GM12874 (cell line): ENCODE data around the gene AFF2.

Experiments
- TF ChIP-seq, protein P1 (sequence below): IDR thresholded peaks from 2 replicates; pipeline ENCODE4 v1.5.1; 2011; ENCODE audit warnings: low read depth, mild to moderate bottlenecking, control low read depth, low read length, moderate library complexity; ENCODE audit not compliant: insufficient read depth

Gene AFF2

DNA sequence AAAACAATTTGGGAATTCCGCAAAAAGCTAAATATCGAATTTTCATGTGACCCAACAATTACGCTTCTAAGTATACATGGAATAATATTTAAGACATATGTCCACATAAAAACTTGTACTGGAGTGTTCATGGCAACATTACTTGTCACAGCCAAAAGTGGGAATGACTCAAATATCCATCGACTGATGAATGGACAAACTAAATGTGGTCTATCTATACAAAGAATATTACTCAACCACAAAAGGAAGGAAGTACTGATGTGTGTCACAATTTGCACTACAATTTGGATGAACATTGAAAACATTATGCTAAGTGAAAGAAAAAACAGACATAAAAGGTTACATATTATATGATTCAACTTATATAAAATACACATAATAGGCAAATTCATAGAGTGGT lies 71.9 kb downstream of the AFF2 start:
- TF ChIP-seq, protein P1, sequence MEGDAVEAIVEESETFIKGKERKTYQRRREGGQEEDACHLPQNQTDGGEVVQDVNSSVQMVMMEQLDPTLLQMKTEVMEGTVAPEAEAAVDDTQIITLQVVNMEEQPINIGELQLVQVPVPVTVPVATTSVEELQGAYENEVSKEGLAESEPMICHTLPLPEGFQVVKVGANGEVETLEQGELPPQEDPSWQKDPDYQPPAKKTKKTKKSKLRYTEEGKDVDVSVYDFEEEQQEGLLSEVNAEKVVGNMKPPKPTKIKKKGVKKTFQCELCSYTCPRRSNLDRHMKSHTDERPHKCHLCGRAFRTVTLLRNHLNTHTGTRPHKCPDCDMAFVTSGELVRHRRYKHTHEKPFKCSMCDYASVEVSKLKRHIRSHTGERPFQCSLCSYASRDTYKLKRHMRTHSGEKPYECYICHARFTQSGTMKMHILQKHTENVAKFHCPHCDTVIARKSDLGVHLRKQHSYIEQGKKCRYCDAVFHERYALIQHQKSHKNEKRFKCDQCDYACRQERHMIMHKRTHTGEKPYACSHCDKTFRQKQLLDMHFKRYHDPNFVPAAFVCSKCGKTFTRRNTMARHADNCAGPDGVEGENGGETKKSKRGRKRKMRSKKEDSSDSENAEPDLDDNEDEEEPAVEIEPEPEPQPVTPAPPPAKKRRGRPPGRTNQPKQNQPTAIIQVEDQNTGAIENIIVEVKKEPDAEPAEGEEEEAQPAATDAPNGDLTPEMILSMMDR, result no peak

DNA sequence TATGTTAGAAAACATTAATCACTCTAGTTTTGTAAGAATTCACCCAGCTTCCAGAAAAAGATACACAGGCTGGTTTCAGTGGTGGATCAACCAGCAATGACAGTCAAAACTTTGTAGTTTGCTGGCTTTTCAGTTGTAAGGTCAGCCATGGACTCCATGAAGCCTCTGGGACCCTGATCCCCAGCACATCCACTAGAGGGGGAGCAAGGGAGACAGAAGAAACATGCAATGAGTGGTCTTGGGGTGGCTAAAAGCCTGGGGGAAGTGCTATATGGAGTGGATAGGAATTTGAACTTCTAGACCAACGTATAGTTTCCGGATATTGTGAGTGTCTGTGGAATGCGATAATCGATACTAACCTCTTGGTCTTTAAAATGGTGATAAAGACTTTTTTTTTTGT lies 72.7 kb downstream of the AFF2 start:
- TF ChIP-seq, protein P1, result no peak

DNA sequence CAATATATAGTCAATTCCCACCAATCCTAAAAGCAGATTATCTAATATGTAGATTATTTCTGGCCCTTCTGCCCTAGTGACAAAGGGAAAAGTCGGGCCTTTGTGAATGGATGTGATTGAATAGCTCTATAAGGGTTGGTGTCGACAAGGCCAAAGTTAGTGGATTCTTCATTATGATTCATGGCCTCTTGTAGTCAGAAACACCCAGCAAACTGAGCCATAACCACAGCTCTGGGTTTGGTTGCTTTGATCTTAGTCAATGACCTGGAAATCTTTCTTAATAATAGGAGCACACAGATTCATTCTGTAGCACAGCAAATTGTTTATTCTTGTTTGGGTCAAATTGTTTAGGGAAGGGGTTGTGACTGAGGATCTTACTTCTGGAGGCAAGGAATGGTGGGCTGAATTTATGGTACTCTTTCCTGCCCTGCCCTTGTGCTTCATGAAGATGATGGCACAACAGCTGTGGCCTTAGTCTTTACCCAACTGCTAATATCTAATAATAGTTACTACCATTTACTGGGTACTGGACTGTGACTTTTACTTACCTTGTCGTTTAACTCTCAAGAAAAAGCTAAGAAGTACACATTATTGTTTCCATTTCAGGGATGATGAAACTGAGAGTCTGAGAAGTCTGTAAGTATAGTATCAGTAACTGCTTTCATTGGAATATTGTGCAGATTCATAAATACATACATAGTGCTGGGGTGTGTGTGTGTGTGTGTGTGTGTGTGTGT lies 74.0 kb downstream of the AFF2 start:
- TF ChIP-seq, protein P1, result no peak

DNA sequence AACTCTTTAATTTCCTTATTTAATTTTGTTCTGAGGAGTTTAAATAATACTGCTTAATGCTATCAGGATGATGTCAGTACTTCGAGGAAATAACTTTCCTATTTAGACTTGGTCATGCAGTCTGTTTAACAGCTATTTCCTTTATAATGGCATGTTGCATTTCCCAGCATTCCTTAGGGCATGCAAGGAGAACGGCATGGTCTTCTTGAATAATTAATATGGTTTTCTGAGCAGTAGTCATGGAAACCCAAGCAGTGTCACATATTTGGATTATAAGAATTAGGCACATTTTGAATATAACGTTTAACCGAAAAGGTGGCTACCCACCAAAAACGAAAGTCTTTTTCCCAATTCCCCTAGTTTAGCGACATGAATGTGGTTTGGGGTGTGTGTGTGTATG lies 76.0 kb downstream of the AFF2 start:
- TF ChIP-seq, protein P1, result no peak

DNA sequence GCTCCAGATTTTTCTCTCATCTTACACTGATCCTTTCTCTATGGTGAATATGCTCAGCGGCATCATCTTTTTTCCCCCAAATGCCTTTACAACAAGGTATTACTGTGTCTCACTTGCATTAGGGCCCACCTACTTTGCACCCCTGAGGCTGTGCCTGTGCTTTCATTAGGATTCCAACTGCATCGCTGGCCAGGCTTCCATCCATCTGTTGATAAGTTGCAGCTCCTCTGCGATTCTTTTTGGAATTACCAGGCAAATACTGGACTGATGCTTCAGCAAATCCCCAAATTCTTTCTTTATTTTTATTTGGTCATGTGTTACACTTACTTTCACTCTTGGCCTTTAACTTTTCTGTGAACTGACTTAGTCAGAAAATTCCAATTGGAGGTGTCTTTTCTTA lies 77.3 kb downstream of the AFF2 start:
- TF ChIP-seq, protein P1, result no peak

DNA sequence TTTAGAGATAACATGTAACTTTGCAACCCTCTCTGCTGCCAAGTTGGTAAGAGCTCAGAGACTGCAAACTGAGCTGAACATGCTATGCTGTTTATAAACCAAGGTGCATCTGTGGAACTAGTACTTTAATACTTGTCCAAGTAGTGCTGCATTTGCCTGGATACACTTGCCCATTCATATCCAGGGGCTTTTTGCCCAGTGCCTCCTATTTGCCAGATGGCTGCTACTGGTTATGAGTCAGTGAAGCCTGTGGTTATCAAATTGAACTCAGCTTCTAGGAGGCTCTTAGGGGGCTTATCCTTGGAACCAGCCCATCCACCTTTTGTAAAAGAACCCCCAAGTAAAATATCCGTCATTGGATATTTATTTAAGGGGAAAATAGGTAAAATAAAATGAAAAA lies 79.6 kb downstream of the AFF2 start:
- TF ChIP-seq, protein P1, result no peak

DNA sequence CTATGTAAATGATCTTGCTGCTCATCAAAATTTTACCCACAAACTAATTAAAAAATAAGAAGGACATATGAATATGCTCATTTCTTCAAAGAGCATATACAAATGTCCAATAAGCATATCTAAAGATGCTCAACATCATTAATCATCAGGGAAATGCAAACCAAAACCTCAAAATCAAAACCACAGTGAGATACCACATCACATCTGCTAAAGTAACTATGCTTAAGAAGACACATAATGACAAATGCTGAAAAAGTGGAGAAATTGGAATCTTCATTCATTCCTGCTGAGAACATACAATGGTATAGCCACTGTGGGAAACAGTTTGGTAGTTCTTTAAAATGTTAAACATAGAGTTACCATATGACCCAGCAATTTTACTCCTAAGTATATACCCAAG lies 81.9 kb downstream of the AFF2 start:
- TF ChIP-seq, protein P1, result no peak
